SJCRH30 (cell line): ENCODE data around the gene PLEKHD1. TPM values are rescaled to one million over a fixed set of nuclear protein-coding genes. Genes with fewer than 3 reads are reported as not detected.
A peak's percentile ranks its signal among the peaks of the same experiment; 100 is the strongest.
"Not testable (repeated sequence)": the region's sequence is repeated elsewhere in the genome, so short reads cannot be mapped to it uniquely, and the experiment has no call there.

Source experiments
- DNase-seq, 2 experiments: peaks; one replicate each; pipeline ENCODE4 v3.0.0-alpha.2; 2015 to 2020
- H3K27ac ChIP-seq: fragments of 250-450 bp; sonication (Bioruptor Pico); 2 replicates; pipeline ENCODE4 v1.5.1; 2020; ENCODE audit warnings: mild to moderate bottlenecking, moderate library complexity
- H3K27me3 ChIP-seq: fragments of 250-450 bp; sonication (Bioruptor Pico); 2 replicates; pipeline ENCODE4 v1.5.1; 2020; ENCODE audit warnings: mild to moderate bottlenecking, moderate library complexity
- H3K36me3 ChIP-seq: fragments of 250-450 bp; sonication (Bioruptor Pico); 2 replicates; pipeline ENCODE4 v1.5.1; 2020; ENCODE audit warnings: mild to moderate bottlenecking, moderate library complexity
- H3K4me1 ChIP-seq: fragments of 250-450 bp; sonication (Bioruptor Pico); 2 replicates; pipeline ENCODE4 v1.5.1; 2020; ENCODE audit warnings: mild to moderate bottlenecking, moderate library complexity
- H3K4me3 ChIP-seq: fragments of 250-450 bp; sonication (Bioruptor Pico); 2 replicates; pipeline ENCODE4 v1.5.1; 2020; ENCODE audit warnings: mild to moderate bottlenecking, moderate library complexity
- H3K9me3 ChIP-seq: fragments of 250-450 bp; sonication (Bioruptor Pico); replicated peaks from 2 replicates; pipeline ENCODE4 v1.5.1; 2020; ENCODE audit warnings: mild to moderate bottlenecking, moderate library complexity
- total RNA-seq: library from RNA; depleted of rRNA; stranded (reverse); fragments of >200 nt; shearing (Covaris generic); gene quantifications from 2 replicates; pipeline ENCODE4 v1.2.3, GENCODE V29; 2014

The PLEKHD1 gene
- total RNA-seq, 1 experiment from 2014 or later: 0.30 TPM

DNA sequence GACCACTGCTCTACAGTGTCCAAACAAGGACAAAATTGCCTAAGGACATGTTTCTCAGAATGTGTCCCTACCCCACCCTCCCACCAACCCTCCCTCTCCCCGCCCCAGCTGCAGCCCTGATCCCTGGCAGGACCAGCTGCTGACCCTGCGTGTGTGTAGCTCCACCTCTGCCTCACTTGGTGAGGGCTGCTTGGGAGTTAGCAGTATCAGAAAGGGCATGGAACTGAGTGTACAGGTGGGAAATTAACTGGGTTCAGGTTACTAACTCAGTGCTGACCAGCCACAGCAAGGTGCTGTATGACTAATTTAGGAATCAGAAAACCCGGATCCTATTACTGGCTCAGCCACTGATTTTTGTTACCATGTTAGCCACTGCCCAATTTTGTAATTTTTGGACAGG lies 11.3 kb upstream of the PLEKHD1 start:
- Histone ChIP-seq H3K4me1 (peaks cover 3% of the 10 kb centered on the region; the same call in 1 of the 2 replicates), H3K36me3 (no peaks in the 10 kb centered on the region), H3K27me3 (no peaks in the 10 kb centered on the region), H3K4me3 (no peak overlapping the region), H3K9me3 (no peaks in the 10 kb centered on the region), H3K27ac (no peak overlapping the region)
- peak; percentile 24 to 40 for DNase-seq

- no peaks in the 10 kb centered on the region for H3K27me3 ChIP-seq
- H3K27ac ChIP-seq: no peak overlapping the region
- H3K9me3 ChIP-seq: no peaks in the 10 kb centered on the region
- DNase-seq: no peak
- no peak overlapping the region for H3K4me3 ChIP-seq
- H3K36me3 ChIP-seq: no peaks in the 10 kb centered on the region
- peaks cover 3% of the 10 kb centered on the region; the same call in 1 of the 2 replicates for H3K4me1 ChIP-seq
Measured at GRCh38 chr14:69473946-69474345, 10.6 kb upstream of the PLEKHD1 start.

DNA sequence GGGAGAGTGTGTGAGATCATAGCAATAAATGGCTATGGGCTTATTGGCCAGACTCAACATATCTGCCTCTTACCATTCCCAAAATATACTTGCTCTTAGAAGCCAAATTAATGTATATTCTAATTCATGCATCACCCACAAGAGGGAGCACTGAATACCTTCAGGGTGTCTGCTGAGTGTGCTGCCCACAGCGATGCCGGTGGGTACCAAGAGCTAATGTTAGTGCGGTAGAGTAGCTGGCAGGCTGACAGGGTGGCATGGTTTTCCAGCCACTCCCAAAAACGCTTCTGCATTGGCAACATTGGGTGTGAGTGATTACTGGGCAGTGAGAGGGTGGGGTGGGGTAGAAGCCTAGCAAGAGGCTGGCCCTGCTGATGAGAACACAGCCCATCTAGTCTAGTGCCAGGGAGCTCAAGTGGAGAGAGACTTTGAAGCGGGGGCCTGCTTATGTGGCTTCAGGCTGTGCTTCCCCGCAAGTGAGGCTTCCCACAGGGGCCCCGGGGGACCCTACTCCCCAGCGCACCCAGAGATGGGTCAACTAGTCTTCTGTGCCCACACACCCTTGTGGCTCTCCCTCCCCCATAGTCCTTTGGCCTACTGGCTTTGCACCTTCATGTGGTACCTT lies 9.2 kb upstream of the PLEKHD1 start:
- H3K36me3 ChIP-seq: no peaks in the 10 kb centered on the region
- H3K9me3 ChIP-seq: no peaks in the 10 kb centered on the region
- H3K4me3 ChIP-seq: no peak overlapping the region
- no peak overlapping the region for H3K27ac ChIP-seq
- H3K27me3 ChIP-seq: no peaks in the 10 kb centered on the region
- H3K4me1 ChIP-seq: peaks cover 3% of the 10 kb centered on the region; the same call in 1 of the 2 replicates
- DNase-seq: peak in 1 of 2 experiments; percentile 48

GRCh38 chr14:69476824-69477450 lies 7.6 kb upstream of the PLEKHD1 start:
- peak in 1 of 2 experiments; percentile 14 for DNase-seq
- not testable (repeated sequence) for H3K9me3 ChIP-seq, H3K4me1 ChIP-seq, H3K36me3 ChIP-seq, H3K27ac ChIP-seq, H3K27me3 ChIP-seq, H3K4me3 ChIP-seq

DNA sequence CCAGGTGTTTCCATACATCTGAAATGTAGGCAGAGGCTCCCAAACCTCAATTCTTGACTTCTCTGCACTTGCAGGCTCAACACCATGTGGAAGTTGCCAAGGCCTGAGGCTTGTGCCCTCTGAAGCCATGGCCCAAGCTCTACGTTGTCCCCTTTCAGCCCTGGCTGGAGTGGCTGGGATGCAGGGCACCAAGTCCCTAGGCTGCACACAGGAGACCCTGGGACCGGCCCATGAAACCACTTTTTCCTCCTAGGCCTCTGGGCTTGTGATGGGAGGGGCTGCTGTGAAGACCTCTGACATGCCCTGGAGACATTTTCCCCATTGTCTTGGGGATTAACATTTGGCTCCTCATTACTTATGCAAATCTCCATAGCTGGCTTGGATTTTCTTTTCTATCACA lies 6.5 kb upstream of the PLEKHD1 start:
- DNase-seq, H3K4me3 ChIP-seq, H3K27ac ChIP-seq, H3K4me1 ChIP-seq, H3K9me3 ChIP-seq, H3K27me3 ChIP-seq, H3K36me3 ChIP-seq: not testable (repeated sequence)

DNA sequence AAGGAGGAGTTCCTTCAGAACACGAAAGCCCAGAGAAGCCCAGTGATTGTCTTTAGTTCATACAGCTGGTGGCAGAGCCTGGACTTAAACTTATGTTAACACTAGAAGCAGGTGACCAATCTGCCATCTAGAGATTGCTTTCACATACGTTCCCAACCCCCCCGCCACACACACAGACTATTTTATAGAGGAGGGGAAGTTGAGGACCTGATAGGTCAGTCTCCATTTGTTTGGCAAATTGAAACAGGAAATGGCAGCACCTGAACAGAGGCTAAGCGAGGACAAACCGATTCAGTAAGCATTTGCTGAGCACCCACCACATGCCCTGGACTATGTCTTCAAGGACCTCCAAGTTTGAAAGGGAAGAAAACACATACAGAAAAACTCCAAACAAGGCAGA lies 4.8 kb upstream of the PLEKHD1 start:
- no peak for DNase-seq
- Histone ChIP-seq H3K27me3 (no peaks in the 10 kb centered on the region), H3K9me3 (no peaks in the 10 kb centered on the region)

DNA sequence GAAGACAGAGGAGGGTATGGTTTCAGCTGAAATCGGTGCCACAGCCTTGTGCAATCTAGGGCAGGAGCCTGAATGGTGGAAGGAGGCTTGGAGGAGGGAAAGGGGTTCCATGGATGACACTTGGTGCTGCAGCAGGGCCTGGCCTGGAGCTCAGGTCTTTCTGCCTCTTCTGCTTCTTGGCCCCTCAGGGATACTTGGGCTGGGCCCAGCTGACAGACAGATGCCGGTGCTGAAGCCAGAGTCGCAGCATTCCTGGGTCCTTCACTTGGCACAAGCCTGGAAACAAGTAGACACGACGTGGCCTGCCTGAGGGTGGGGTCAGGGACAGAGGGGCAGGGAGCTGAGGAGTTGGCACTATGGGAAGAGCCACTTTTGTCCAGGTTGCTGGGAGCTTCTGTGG lies 4.4 kb upstream of the PLEKHD1 start:
- DNase-seq: no peak
- no peaks in the 10 kb centered on the region for H3K9me3 ChIP-seq
- no peak overlapping the region for H3K27ac ChIP-seq
- no peaks in the 10 kb centered on the region for H3K27me3 ChIP-seq
- no peak overlapping the region for H3K4me3 ChIP-seq
- peaks cover 10% of the 10 kb centered on the region for H3K4me1 ChIP-seq
- no peaks in the 10 kb centered on the region for H3K36me3 ChIP-seq

More for the DNA sequence above, 4.8 kb upstream of the PLEKHD1 start:
- peaks cover 10% of the 10 kb centered on the region for H3K4me1 ChIP-seq
- no peak overlapping the region for H3K27ac ChIP-seq
- H3K4me3 ChIP-seq: no peak overlapping the region
- H3K36me3 ChIP-seq: no peaks in the 10 kb centered on the region

DNA sequence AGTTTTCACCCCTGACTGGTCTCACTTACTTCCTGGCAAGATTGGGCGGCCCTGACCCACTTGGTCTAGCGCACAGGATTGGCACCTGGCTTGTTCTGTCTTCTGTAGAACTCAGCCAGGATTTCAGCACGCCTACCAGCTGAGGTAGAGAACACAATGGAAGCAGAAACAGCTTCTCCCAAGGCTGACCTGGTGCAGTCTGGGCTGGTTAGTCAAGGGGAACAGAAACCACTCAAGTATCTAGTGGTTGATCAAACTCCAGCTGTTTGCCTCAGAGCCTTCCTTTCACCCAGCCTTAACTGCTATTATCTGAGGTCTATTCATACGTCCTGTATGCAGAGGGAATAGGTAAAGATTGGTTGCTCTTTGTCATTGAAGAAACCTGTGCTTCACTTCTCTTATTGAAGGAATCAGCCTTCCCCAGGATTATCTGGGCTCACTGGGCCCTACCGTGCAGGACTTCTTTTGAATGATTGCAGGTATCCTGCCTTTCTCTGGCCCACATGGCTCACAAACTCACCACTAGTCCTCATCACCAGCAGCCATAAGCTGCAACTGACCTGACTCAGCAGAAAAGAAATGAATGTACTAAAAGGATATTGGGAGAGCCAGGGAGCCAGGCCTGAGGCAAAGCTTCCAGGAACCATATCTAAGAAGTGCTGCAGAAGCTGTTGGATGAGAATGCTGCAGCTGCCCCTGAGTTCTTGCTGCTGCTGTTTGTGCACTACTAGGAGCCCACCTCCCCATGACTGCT lies 2.5 kb upstream of the PLEKHD1 start:
- Histone ChIP-seq H3K4me3 (no peak overlapping the region), H3K36me3 (no peaks in the 10 kb centered on the region), H3K4me1 (peaks cover 10% of the 10 kb centered on the region), H3K9me3 (no peaks in the 10 kb centered on the region), H3K27me3 (no peaks in the 10 kb centered on the region), H3K27ac (no peak overlapping the region)
- peak in 1 of 2 experiments; percentile 35 for DNase-seq

DNA sequence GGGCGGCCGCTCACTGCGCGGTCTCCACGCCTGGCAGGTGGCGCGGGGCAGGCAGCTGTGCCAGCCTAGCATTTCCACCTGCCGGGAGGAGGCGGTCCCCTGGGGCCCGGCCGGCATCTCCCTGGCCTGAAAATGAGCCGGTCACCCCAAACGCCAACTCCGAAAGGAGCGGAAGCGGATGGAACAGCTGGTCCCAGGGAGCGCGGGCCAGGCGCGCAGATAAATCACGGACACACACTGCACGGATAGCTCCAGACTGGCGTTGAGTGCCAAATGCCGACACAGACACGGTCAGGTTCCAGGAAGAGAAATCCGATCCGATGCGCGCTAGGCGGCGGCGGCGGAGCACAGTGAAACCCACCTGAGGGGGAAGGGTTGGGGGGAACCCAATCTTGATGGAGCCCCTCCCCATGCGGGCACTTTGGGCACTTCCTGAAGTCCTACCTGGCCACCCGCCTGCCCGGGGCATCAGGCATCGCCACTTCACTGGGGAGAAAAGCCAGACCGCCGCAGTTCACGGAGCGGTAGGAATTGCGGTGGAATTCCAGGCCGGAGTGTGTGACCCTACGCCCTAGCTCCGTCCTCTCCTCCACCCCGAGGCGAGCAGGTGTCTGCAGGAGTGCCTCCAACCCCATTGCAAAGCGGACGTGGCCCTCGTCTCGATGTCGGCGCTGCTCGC lies 624 bp upstream of the PLEKHD1 start:
- DNase-seq: peak; percentile 91 to 94
- H3K27me3 ChIP-seq: no peaks in the 10 kb centered on the region

GRCh38 chr14:69485315-69485660 lies 760 bp downstream of the PLEKHD1 start:
- H3K4me3 ChIP-seq: no peak overlapping the region
- H3K27me3 ChIP-seq: no peaks in the 10 kb centered on the region
- peaks cover 10% of the 10 kb centered on the region for H3K4me1 ChIP-seq
- H3K9me3 ChIP-seq: no peaks in the 10 kb centered on the region
- no peaks in the 10 kb centered on the region for H3K36me3 ChIP-seq
- DNase-seq: no peak
- no peak overlapping the region for H3K27ac ChIP-seq

More for the DNA sequence above, 624 bp upstream of the PLEKHD1 start:
- Histone ChIP-seq H3K4me1 (peaks cover 10% of the 10 kb centered on the region), H3K9me3 (no peaks in the 10 kb centered on the region), H3K27ac (peak overlapping the region; percentile 32), H3K36me3 (no peaks in the 10 kb centered on the region), H3K4me3 (peak overlapping the region; percentile 52)

DNA sequence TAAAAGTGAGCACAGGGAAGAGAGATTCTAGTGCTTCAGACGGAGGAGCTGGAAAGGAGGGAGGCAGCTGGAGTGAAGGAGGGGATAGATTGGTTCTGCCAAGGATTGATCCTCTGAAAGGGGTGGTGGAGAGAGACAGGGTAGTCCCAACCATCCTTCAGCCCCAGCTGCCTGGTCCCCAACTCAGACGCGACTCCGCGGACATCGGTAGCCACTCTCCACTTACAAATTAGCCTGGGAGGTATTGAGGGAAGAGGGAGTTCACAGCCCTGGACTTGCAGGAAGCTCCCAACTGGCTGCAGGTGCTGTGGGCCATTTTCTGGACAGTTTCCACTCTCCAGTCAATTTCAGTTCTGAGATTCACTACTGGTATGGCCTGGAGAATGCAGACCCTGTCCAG lies 1.2 kb downstream of the PLEKHD1 start:
- H3K9me3 ChIP-seq: no peaks in the 10 kb centered on the region
- no peaks in the 10 kb centered on the region for H3K36me3 ChIP-seq
- H3K4me1 ChIP-seq: peaks cover 10% of the 10 kb centered on the region
- H3K4me3 ChIP-seq: no peak overlapping the region
- no peak overlapping the region for H3K27ac ChIP-seq
- H3K27me3 ChIP-seq: no peaks in the 10 kb centered on the region
- DNase-seq: no peak

DNA sequence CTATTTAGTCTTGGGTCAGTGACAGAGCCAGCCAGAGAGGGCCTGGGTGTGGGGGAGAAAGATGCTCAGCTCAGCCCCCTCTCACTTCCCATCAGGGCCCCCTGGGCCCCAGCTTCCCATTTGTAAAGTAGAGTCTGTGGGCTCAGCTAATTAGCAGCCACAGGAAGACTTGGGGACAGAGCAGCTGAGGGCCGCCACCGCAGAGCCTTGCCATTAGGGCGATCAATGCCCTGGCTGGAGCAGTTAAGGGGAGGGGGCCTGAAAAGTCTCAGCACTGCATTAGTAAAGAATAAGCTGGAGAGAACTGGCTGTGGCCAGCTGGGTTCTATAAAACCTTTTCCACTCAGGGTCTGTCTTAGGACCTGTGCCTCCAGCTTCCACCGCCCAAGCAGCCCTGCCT lies 2.7 kb downstream of the PLEKHD1 start:
- no peak overlapping the region for H3K4me3 ChIP-seq
- peaks cover 7% of the 10 kb centered on the region for H3K4me1 ChIP-seq
- no peaks in the 10 kb centered on the region for H3K27me3 ChIP-seq
- no peaks in the 10 kb centered on the region for H3K9me3 ChIP-seq
- H3K36me3 ChIP-seq: no peaks in the 10 kb centered on the region
- H3K27ac ChIP-seq: no peak overlapping the region
- DNase-seq: no peak

GRCh38 chr14:69487771-69488170 lies 3.2 kb downstream of the PLEKHD1 start:
- Histone ChIP-seq H3K36me3 (no peaks in the 10 kb centered on the region), H3K27me3 (no peaks in the 10 kb centered on the region), H3K4me1 (peaks cover 7% of the 10 kb centered on the region), H3K9me3 (no peaks in the 10 kb centered on the region), H3K4me3 (no peak overlapping the region), H3K27ac (no peak overlapping the region)
- no peak for DNase-seq

DNA sequence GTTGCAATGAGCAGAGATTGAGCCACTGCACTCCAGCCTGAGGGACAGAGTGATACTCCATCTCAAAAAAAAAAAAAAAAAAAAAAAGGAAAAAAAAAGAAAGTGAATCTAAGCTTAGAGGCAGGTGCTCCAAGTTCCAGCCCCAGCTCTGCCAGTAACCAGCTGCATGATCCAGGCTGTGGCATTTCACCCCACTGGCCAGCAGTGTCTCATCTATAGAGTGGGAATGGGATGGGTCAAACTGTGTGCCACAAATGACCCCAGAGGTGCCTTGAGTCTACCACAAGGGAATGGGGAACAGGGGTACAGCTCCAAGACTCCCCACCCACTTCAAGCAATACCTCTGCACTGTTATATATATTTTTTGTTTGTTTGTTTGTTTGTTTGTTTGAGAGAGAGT lies 5.0 kb downstream of the PLEKHD1 start:
- H3K27me3 ChIP-seq: no peaks in the 10 kb centered on the region
- H3K9me3 ChIP-seq: no peaks in the 10 kb centered on the region
- H3K36me3 ChIP-seq: no peaks in the 10 kb centered on the region
- DNase-seq: no peak
- H3K27ac ChIP-seq: no peak overlapping the region
- no peaks in the 10 kb centered on the region for H3K4me1 ChIP-seq
- H3K4me3 ChIP-seq: no peak overlapping the region
